ENCODE measurements around the gene ZNF789.

- TF ChIP-seq CTCF (IDR thresholded peaks at IDR 0.05; ENCODE audit: insufficient read depth, low read depth, low read length) (no peak), EZH2 (IDR thresholded peaks at IDR 0.05; ENCODE audit: insufficient read depth, low read length) (no peak)
Measured at GRCh38 chr7:99440195-99440594, 32.5 kb upstream of the ZNF789 start.

Measured in astrocyte (in vitro differentiated cells and primary cell).